IPS-NIHi11 (cell line): ENCODE data around the gene ELOB.

Experiments used
- DNase-seq: peaks from one replicate; pipeline ENCODE4 v3.0.0; 2012; ENCODE audit warnings: mixed read lengths, low spot score

ELOB gene

GRCh38 chr16:2777231-2777902, at the start of gene ELOB:
Gene ELOB, minus strand, starts transcription at chr16:2777280. Its CDS starts 41 bp downstream, at chr16:2777239.
- peak; percentile 99 for DNase-seq

- DNase-seq, result no peak
These were observed 48.8 kb upstream of the ELOB start for GRCh38 chr16:2825906-2826305.

- DNase-seq, result no peak
These were observed 48.1 kb upstream of the ELOB start for GRCh38 chr16:2825049-2825742.

- no peak for DNase-seq
These were observed 47.5 kb upstream of the ELOB start for GRCh38 chr16:2824626-2825025.

DNA sequence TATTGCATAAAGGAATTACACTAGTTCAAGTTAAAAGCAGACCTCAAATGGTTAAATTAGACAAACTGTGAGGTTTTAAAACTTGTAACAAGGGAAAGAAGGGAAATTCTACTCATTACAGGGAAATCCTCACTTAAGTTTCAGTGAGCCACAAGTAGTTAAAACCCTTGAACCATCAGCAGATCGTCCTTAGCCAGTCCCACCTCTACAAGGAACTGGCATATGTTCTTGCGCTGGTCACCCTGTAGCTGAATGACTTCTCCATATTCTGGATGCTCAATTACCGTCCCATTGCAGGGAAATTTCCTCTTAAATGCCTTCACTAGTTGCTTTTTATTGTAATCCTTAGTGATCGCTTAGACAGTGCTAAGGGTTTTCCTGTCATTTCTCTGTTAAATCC, 45.4 kb upstream of the ELOB start:
- no peak for DNase-seq

DNA sequence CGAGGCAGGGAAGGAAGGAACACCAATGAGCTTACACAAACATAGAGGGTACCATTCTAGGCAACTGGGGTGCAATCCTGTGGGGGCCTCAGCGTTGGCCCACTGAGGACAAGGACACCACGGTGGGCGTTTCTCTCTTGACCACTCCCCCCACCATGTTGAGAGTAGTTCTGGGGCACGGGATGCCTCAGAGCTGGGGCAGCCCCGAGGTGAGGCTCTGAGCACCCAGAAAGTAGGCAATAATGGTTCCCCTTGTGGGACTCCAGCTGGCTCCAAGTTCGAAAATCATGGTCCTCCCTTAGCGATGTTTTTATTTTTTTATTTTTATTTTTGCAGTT, 45.0 kb upstream of the ELOB start:
- no peak for DNase-seq

DNA sequence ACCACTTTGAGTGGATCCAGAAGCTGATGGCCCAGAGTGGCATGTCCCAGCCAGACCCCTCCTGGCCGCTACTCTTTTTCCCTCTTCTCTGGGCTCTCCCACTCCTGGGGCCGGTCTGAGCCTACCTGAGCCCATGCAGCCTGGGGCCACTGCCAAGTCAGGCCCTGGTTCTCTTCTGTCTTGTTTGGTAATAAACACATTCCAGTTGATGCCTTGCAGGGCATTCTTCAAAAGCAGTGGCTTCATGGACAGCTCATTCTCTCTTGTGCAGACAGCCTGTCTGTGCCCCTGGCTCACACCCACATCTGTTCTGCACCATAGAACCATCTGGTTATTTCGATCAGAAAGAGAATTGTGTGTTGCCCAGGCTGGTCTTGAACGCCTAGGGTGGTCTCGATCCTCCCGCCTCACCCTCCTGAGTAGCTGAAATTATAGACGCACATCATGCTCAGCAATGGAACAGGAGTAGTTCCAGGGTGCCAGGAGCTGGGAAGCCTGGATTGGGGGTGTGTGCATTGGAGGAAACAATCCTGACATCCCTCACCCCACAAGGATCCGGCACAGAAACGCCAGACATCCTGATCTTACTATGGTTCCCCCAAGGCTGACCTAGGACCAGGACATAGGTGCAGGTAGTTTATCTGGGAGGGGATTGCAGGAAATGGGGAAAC, 44.5 kb upstream of the ELOB start:
- DNase-seq, result no peak

GRCh38 chr16:2820836-2821486, 43.9 kb upstream of the ELOB start:
- no peak for DNase-seq

GRCh38 chr16:2819939-2820835, 43.1 kb upstream of the ELOB start:
- DNase-seq, result no peak

- DNase-seq, result no peak
These were observed 42.3 kb upstream of the ELOB start for GRCh38 chr16:2819179-2819938.

GRCh38 chr16:2818272-2818876, 41.3 kb upstream of the ELOB start:
- no peak for DNase-seq

GRCh38 chr16:2817340-2818271, 40.5 kb upstream of the ELOB start:
- DNase-seq, result no peak

DNA sequence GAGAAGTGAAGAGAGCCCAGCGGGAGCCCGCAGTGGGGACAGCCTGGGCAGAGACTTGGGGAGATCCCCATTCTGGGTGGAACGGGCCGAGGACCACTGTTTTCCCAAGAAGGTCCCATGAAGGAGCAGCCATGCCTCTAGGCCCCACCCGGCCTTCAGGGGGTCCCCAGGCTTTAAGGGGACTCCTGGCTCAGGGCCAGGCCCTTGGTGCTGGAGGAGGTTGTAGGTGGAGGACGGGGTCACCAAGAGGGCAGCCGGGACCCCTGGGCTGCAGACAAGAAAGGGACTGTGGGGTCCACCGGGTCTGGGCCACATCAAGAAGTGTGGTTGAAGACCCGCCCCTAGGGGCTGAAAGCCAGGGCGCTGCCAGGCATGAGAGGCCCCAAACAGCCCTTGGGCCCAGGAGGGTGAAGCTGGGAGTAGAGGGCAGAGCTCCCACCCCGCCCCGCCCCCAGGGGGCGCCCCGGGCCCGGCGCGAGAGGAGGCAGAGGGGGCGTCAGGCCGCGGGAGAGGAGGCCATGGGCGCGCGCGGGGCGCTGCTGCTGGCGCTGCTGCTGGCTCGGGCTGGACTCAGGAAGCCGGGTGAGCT, 39.8 kb upstream of the ELOB start, which contains the start of gene PRSS21:
TSS of gene PRSS21 (plus strand) at position 487 of the 589 bp plus-strand sequence. CDS start at position 519, 32 bp downstream.
- peak; percentile 78 for DNase-seq

DNA sequence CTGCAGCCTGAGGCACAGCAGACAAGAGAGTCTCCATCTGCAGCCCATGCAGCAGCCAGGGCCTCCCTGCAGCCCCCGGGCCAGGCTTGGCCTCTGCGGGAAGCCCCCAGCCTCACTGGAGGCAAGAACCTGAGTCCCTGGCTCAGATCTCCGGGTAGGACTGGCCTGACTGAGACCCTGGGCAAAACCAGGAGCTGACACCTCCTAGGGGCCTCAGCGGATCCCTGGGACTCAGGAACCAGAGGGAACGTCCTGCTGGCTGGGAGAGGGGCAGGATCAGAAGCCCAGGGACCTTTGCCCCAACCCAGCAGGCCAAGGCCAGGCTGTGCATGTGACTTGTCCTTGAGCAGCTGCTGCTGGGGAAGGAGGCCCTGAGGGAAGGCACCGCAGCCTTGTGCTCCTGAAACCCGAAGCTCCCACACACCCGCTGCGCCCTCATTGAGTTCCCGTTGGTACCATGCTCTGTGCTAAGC, 38.3 kb upstream of the ELOB start:
- DNase-seq, result no peak

DNA sequence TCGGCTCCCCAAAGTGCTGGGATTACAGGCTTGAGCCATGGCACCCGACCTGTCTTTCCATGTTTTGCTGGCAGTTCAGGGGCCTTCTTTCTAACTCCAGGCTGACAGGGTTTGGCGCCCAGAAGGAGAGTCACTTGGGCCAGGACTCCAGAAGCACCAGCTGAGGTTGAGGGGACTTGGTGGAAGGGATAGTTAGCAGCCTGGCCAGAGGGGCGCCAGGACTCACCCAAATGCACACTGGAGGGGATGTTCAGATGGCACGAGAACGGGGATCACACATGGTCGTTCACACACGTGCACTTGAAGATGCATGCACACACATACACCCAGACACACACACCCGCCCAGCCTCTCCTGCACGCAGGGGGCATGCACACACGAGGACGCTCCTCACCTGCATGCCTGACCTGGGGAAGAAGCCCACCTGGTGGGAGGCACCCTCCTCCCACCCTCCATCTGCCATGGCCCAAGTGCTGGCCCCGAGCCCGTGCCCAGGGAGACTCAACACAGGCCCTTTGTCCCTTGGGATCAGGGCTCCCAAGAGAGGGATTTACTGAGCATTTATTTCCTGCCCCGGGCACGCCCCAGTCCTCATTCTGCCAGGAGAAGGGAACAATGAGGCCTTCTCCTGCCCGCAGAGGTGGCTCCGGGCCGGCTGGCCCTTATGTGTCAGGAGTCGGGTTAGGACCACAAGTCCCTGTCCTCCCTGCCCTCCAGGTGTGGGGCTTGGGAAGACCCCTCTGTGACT, 37.6 kb upstream of the ELOB start:
- no peak for DNase-seq

GRCh38 chr16:2813771-2814221, 36.7 kb upstream of the ELOB start:
- no peak for DNase-seq

GRCh38 chr16:2811703-2812471, 34.8 kb upstream of the ELOB start:
- no peak for DNase-seq
